Natural killer cell (primary cell): ENCODE results near the gene FRY. TPM values are rescaled to one million over a fixed set of nuclear protein-coding genes. Genes with fewer than 3 reads are reported as not detected.

Experiments used
- ATAC-seq, 3 donors: fragments of 150-1000 bp in 2 of 3; fragments of 200-7000 bp in 1 of 3; cut with Tn5 transposase; 1 replicate in 1 of 3; 2 replicates in 2 of 3; pipeline ENCODE4 v1.10.0; 2021; ENCODE audit warnings: mild to moderate bottlenecking in 2 of 3, moderate library complexity in 2 of 3
- DNase-seq, 2 donors: peaks; one replicate each; pipeline versions ENCODE4 v3.0.0 to v3.0.0-alpha.2; 2013 to 2021; ENCODE audit warnings: mixed read lengths in 1 of 2
- H3K27ac ChIP-seq: one replicate; pipeline ENCODE4 v1.5.1; 2013; ENCODE audit warnings: mild to moderate bottlenecking, low read length
- H3K27me3 ChIP-seq: one replicate; pipeline ENCODE4 v1.6.1; 2013; ENCODE audit warnings: low read length; ENCODE audit not compliant: control insufficient read depth, insufficient read depth
- H3K36me3 ChIP-seq: one replicate; pipeline ENCODE4 v1.6.1; 2013; ENCODE audit warnings: low read length; ENCODE audit not compliant: control insufficient read depth, insufficient read depth
- H3K4me1 ChIP-seq: one replicate; pipeline ENCODE4 v1.6.1; 2013; ENCODE audit warnings: low read length; ENCODE audit not compliant: control insufficient read depth, insufficient read depth
- H3K4me3 ChIP-seq: one replicate; pipeline ENCODE4 v1.5.1; 2013; ENCODE audit warnings: low read length
- H3K9me3 ChIP-seq: one replicate; pipeline ENCODE4 v1.6.1; 2013; ENCODE audit warnings: low read length; ENCODE audit not compliant: control insufficient read depth, insufficient read depth
- H3K27ac Mint-ChIP-seq, 2 donors: one replicate each; pipeline ENCODE4 v1.8.0; 2022; ENCODE audit warnings: mild to moderate bottlenecking in 2 of 2, mixed read lengths in 2 of 2, moderate library complexity in 1 of 2
- H3K27me3 Mint-ChIP-seq, 2 donors: one replicate each; pipeline ENCODE4 v1.8.0; 2022; ENCODE audit warnings: low read depth in 2 of 2, mixed read lengths in 2 of 2
- H3K36me3 Mint-ChIP-seq: one replicate; pipeline ENCODE4 v1.8.0; 2022; ENCODE audit warnings: mixed read lengths
- H3K4me1 Mint-ChIP-seq, 2 donors: one replicate each; pipeline ENCODE4 v1.8.0; 2022; ENCODE audit warnings: mixed read lengths in 2 of 2
- H3K4me3 Mint-ChIP-seq: one replicate; pipeline ENCODE4 v1.8.0; 2022; ENCODE audit warnings: mild to moderate bottlenecking, moderate library complexity, mixed read lengths
- H3K9me3 Mint-ChIP-seq, 2 donors: one replicate each; pipeline ENCODE4 v1.8.0; 2022; ENCODE audit warnings: mixed read lengths in 2 of 2
- WGBS: methylation state at CpG from one replicate; pipeline ENCODE4 v1.1.7; 2013; ENCODE audit warnings: missing lambda C conversion rate; ENCODE audit not compliant: insufficient coverage; 5-methylcytosine and 5-hydroxymethylcytosine counted together
- intact Hi-C: fragments of 100-400 bp; cut with micrococcal nuclease; formaldehyde crosslinking; loops from one replicate; pipeline ENCODE4 v1.14.2; 2022
- total RNA-seq, 4 donors: library from RNA; stranded (reverse); fragments of 120-200 nt in 1 of 4; gene quantifications; one replicate each; pipeline versions ENCODE4 v1.2.3 to v1.2.4, GENCODE V29; 2013 to 2022
- TF ChIP-seq, protein P1 (sequence below): fragments of 200-600 bp; IDR thresholded peaks from one replicate; pipeline ENCODE4 v1.8.0; 2022; ENCODE audit warnings: antibody characterized with exemption

FRY gene
- total RNA-seq, 3 donors from 2014 or later (not counting 1 experiment from before 2014, with no cell fraction given) = 25.1 to 52.1 (median 27.4) TPM

- Histone ChIP-seq H3K4me1 (no peaks in the 10 kb centered on the region), H3K4me3 (no peak overlapping the region), H3K9me3 (no peaks in the 10 kb centered on the region), H3K27ac (no peak overlapping the region), H3K27me3 (no peaks in the 10 kb centered on the region), H3K36me3 (no peaks in the 10 kb centered on the region)
- TF ChIP-seq, protein P1, sequence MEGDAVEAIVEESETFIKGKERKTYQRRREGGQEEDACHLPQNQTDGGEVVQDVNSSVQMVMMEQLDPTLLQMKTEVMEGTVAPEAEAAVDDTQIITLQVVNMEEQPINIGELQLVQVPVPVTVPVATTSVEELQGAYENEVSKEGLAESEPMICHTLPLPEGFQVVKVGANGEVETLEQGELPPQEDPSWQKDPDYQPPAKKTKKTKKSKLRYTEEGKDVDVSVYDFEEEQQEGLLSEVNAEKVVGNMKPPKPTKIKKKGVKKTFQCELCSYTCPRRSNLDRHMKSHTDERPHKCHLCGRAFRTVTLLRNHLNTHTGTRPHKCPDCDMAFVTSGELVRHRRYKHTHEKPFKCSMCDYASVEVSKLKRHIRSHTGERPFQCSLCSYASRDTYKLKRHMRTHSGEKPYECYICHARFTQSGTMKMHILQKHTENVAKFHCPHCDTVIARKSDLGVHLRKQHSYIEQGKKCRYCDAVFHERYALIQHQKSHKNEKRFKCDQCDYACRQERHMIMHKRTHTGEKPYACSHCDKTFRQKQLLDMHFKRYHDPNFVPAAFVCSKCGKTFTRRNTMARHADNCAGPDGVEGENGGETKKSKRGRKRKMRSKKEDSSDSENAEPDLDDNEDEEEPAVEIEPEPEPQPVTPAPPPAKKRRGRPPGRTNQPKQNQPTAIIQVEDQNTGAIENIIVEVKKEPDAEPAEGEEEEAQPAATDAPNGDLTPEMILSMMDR = no peak
- H3K4me3 Mint-ChIP-seq = no peak overlapping the region
- intact Hi-C loops = no loop called here
- H3K9me3 Mint-ChIP-seq = no peaks in the 10 kb centered on the region
- H3K36me3 Mint-ChIP-seq = no peaks in the 10 kb centered on the region
- DNase-seq (no peak), ATAC-seq (no peak)
- H3K27ac Mint-ChIP-seq = no peak overlapping the region
- H3K27me3 Mint-ChIP-seq = no peaks in the 10 kb centered on the region
- H3K4me1 Mint-ChIP-seq = no peaks in the 10 kb centered on the region
Measured at GRCh38 chr13:32323912-32324311, 292.3 kb downstream of the FRY start.

- Histone ChIP-seq H3K36me3 (no peaks in the 10 kb centered on the region), H3K27me3 (no peaks in the 10 kb centered on the region), H3K9me3 (no peaks in the 10 kb centered on the region), H3K4me3 (no peak overlapping the region), H3K4me1 (no peaks in the 10 kb centered on the region), H3K27ac (no peak overlapping the region)
- Mint-ChIP-seq H3K27me3 (no peaks in the 10 kb centered on the region), H3K4me1 (no peaks in the 10 kb centered on the region), H3K36me3 (no peaks in the 10 kb centered on the region), H3K9me3 (no peaks in the 10 kb centered on the region), H3K4me3 (no peak overlapping the region), H3K27ac (no peak overlapping the region)
- ATAC-seq (no peak), DNase-seq (no peak)
- WGBS = 100% methylated on average over 2 of the region's 2 CpGs
- TF ChIP-seq, protein P1 = no peak
- intact Hi-C loops = no loop called here
Measured at GRCh38 chr13:32330441-32330840, 298.9 kb downstream of the FRY start.

DNA sequence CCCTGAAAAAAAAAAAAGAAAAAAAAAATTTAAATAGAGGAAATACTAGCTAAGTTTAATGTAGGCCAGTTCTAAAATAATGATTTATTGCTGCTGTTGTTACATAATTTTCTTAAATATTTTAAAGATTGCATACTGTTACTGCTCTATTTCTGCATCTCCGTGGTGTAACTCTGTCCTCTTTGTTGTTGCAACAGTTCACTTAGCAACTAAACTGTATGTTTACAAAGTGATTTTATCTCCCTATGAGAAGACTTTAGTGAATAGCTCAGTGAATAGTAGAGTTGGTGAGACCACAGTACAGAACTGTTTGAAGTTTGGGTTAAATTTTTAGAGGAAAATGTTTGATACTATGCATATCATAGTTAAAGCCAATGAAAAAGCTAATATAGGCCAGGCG, 303.1 kb downstream of the FRY start:
- no peak overlapping the region for H3K27ac ChIP-seq
- H3K27ac Mint-ChIP-seq = no peak overlapping the region
- TF ChIP-seq, protein P1 = no peak
- no peak for ATAC-seq
- intact Hi-C loops = no loop called here
- no peaks in the 10 kb centered on the region for H3K9me3 ChIP-seq
- H3K27me3 ChIP-seq = no peaks in the 10 kb centered on the region
- no peaks in the 10 kb centered on the region for H3K36me3 Mint-ChIP-seq
- no peaks in the 10 kb centered on the region for H3K4me1 Mint-ChIP-seq
- no peak overlapping the region for H3K4me3 ChIP-seq
- WGBS = 92% methylated on average over 1 of the region's 2 CpGs
- no peaks in the 10 kb centered on the region for H3K9me3 Mint-ChIP-seq
- no peaks in the 10 kb centered on the region for H3K36me3 ChIP-seq
- no peaks in the 10 kb centered on the region for H3K27me3 Mint-ChIP-seq
- no peak for DNase-seq
- no peaks in the 10 kb centered on the region for H3K4me1 ChIP-seq
- no peak overlapping the region for H3K4me3 Mint-ChIP-seq

GRCh38 chr13:32340914-32341313, 309.3 kb downstream of the FRY start:
- Histone ChIP-seq H3K27ac (no peak overlapping the region), H3K4me3 (no peak overlapping the region), H3K9me3 (no peaks in the 10 kb centered on the region), H3K4me1 (no peaks in the 10 kb centered on the region), H3K27me3 (no peaks in the 10 kb centered on the region), H3K36me3 (no peaks in the 10 kb centered on the region)
- Mint-ChIP-seq H3K27ac (no peak overlapping the region), H3K4me1 (no peaks in the 10 kb centered on the region), H3K36me3 (no peaks in the 10 kb centered on the region), H3K27me3 (no peaks in the 10 kb centered on the region), H3K9me3 (no peaks in the 10 kb centered on the region), H3K4me3 (no peak overlapping the region)
- TF ChIP-seq, protein P1 = no peak
- ATAC-seq = no peak
- DNase-seq = no peak
- intact Hi-C loops = no loop called here
- WGBS = 70% methylated on average over 3 of the region's 3 CpGs
